Measurements from ENCODE around the gene EPM2AIP1.

- TF ChIP-seq CTCF (IDR thresholded peaks at IDR 0.05) (no peak), POLR2A (IDR thresholded peaks at IDR 0.05) (no peak), POLR2AphosphoS5 (IDR thresholded peaks at IDR 0.05) (no peak), EP300 (IDR thresholded peaks at IDR 0.05) (no peak)
Observed at GRCh38 chr3:36943601-36944000, 49.3 kb downstream of the EPM2AIP1 start.

Data from suprapubic skin (tissue), 4 donors.